Stomach (tissue), 4 donors: ENCODE data around the gene ADGRF5.

Experiments
- EP300 ChIP-seq: sonication (generic); formaldehyde crosslinking; IDR thresholded peaks from one replicate; pipeline ENCODE4 v1.6.1; 2017; ENCODE audit warnings: antibody characterized with exemption
- POLR2A ChIP-seq, 4 donors: fragments of 450-650 bp; IDR thresholded peaks; one replicate each; pipeline ENCODE4 v1.6.1; 2016; ENCODE audit warnings: antibody characterized with exemption in 4 of 4, control low read depth in 2 of 4, mild to moderate bottlenecking in 1 of 4, moderate library complexity in 1 of 4
- POLR2AphosphoS5 ChIP-seq, 3 donors: sonication (generic); formaldehyde crosslinking; IDR thresholded peaks; one replicate each; pipeline ENCODE4 v1.6.1; 2016; ENCODE audit warnings: antibody characterized with exemption in 3 of 3
- TF ChIP-seq, protein P1 (sequence below), 7 experiments: fragments of 450-650 bp in 4 of 7; fragments of 200-600 bp in 3 of 7; sonication (generic) in 3 of 7; IDR thresholded peaks; one replicate each; pipeline ENCODE4 v1.5.1; 2016 to 2019; ENCODE audit warnings: antibody characterized with exemption in 7 of 7, control low read depth in 2 of 7, mild to moderate bottlenecking in 1 of 7

DNA sequence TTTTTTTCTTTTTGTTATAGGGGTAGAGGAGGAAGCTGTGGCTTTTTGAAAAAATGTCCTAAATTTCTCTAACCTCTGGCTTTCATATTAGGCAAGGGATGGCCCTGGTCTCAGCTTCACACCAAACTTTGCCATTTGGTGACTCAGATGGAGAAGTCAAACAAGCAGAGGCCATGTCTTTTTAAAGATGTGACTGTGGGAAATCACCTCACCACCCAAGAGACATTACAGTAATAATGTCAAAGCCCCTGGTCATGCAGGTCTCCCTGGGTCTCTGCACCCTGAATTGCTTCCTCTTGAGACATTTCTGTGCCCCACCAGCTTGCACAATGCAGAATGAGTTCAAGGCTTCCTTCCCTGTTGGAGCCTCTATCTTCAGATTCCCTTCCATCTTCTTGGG, 39.5 kb upstream of the ADGRF5 start:
- TF ChIP-seq, protein P1, sequence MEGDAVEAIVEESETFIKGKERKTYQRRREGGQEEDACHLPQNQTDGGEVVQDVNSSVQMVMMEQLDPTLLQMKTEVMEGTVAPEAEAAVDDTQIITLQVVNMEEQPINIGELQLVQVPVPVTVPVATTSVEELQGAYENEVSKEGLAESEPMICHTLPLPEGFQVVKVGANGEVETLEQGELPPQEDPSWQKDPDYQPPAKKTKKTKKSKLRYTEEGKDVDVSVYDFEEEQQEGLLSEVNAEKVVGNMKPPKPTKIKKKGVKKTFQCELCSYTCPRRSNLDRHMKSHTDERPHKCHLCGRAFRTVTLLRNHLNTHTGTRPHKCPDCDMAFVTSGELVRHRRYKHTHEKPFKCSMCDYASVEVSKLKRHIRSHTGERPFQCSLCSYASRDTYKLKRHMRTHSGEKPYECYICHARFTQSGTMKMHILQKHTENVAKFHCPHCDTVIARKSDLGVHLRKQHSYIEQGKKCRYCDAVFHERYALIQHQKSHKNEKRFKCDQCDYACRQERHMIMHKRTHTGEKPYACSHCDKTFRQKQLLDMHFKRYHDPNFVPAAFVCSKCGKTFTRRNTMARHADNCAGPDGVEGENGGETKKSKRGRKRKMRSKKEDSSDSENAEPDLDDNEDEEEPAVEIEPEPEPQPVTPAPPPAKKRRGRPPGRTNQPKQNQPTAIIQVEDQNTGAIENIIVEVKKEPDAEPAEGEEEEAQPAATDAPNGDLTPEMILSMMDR (IDR thresholded peaks at IDR 0.05) = no peak
- TF ChIP-seq POLR2A (IDR thresholded peaks at IDR 0.05) = no peak
- TF ChIP-seq POLR2AphosphoS5 (IDR thresholded peaks at IDR 0.05) = no peak
- no peak for TF ChIP-seq EP300
